IMR-90 (cell line): Measurements from ENCODE around the gene IQCE. TPM values are rescaled to one million over a fixed set of nuclear protein-coding genes. Genes with fewer than 3 reads are reported as not detected.

Source experiments
- ATAC-seq: fragments of 200-7000 bp; cut with Tn5 transposase; 2 replicates; pipeline ENCODE4 v1.9.1; 2020; ENCODE audit warnings: low read depth, mild to moderate bottlenecking, moderate library complexity
- BruUV-seq: library from RNA; stranded (reverse); fragments of 400-500 nt; replicated peaks from 2 replicates; lab custom pipeline; 2021; lab: Mats Ljungman, UMichigan
- CTCF ChIA-PET: fragments of 300-600 bp; formaldehyde crosslinking; extraction: SDS; loops from one replicate; lab custom pipeline; 2021; ENCODE audit warnings: antibody characterized with exemption; lab: Yijun Ruan, JAX
- POLR2A ChIA-PET: fragments of 300-600 bp; sonication (Branson Sonifier 250); formaldehyde crosslinking; loops from one replicate; lab custom pipeline; 2022; ENCODE audit warnings: antibody characterized with exemption; ENCODE audit not compliant: unreplicated experiment; lab: Charles Lee
- DNase-seq: peaks from one replicate; pipeline ENCODE4 v3.0.0; 2013
- H2AFZ ChIP-seq: replicated peaks from 2 replicates; pipeline ENCODE3; 2013; ENCODE audit warnings: low read length, mild to moderate bottlenecking; ENCODE audit not compliant: poor library complexity
- H2AK5ac ChIP-seq: 2 replicates; pipeline ENCODE4 v1.6.1; 2013; ENCODE audit warnings: low read depth, low read length, inconsistent platforms
- H2AK9ac ChIP-seq: replicated peaks from 2 replicates; pipeline ENCODE3; 2013; ENCODE audit warnings: mild to moderate bottlenecking, low read depth, low read length, moderate library complexity; ENCODE audit not compliant: poor library complexity
- H2BK120ac ChIP-seq: 2 replicates; pipeline ENCODE4 v1.6.1; 2013; ENCODE audit warnings: low read depth, low read length, inconsistent platforms
- H2BK15ac ChIP-seq: 3 replicates; pipeline ENCODE4 v1.6.1; 2013; ENCODE audit warnings: low read depth, low read length, inconsistent platforms
- H2BK20ac ChIP-seq: 2 replicates; pipeline ENCODE4 v1.6.1; 2013; ENCODE audit warnings: low read depth, mild to moderate bottlenecking, inconsistent platforms, low read length, moderate library complexity
- H2BK5ac ChIP-seq: 2 replicates; pipeline ENCODE4 v1.6.1; 2013; ENCODE audit warnings: mild to moderate bottlenecking, low read depth, low read length, inconsistent platforms; ENCODE audit not compliant: poor library complexity, severe bottlenecking
- H3K14ac ChIP-seq: replicated peaks from 2 replicates; pipeline ENCODE4 v1.6.1; 2013; ENCODE audit warnings: low read depth, low read length, inconsistent platforms
- H3K18ac ChIP-seq: 2 replicates; pipeline ENCODE4 v1.6.1; 2013; ENCODE audit warnings: low read depth, low read length, control low read depth
- H3K23ac ChIP-seq: 2 replicates; pipeline ENCODE4 v1.6.1; 2013; ENCODE audit warnings: low read depth, low read length, inconsistent platforms
- H3K27ac ChIP-seq: 2 replicates; pipeline ENCODE4 v1.5.1; 2013; ENCODE audit warnings: mild to moderate bottlenecking, control low read depth, low read length; ENCODE audit not compliant: insufficient read depth
- H3K27me3 ChIP-seq: 2 replicates; pipeline ENCODE4 v1.6.1; 2013; ENCODE audit warnings: low read length; ENCODE audit not compliant: control insufficient read depth, insufficient read depth
- H3K36me3 ChIP-seq: 2 replicates; pipeline ENCODE4 v1.6.1; 2013; ENCODE audit warnings: low read length, mixed read lengths; ENCODE audit not compliant: control insufficient read depth, insufficient read depth
- H3K4ac ChIP-seq: 2 replicates; pipeline ENCODE4 v1.6.1; 2013; ENCODE audit warnings: low read depth, low read length, inconsistent platforms
- H3K4me1 ChIP-seq: 2 replicates; pipeline ENCODE4 v1.6.1; 2013; ENCODE audit warnings: low read length, mixed read lengths; ENCODE audit not compliant: control insufficient read depth, insufficient read depth
- H3K4me2 ChIP-seq: 2 replicates; pipeline ENCODE4 v1.6.1; 2013; ENCODE audit warnings: low read depth, mild to moderate bottlenecking, control low read depth, low read length, moderate library complexity
- H3K4me3 ChIP-seq: 2 replicates; pipeline ENCODE4 v1.5.1; 2013; ENCODE audit warnings: low read depth, mild to moderate bottlenecking, control low read depth, low read length, moderate library complexity; ENCODE audit not compliant: insufficient read depth
- H3K56ac ChIP-seq: 2 replicates; pipeline ENCODE4 v1.6.1; 2013; ENCODE audit warnings: low read length, inconsistent platforms; ENCODE audit not compliant: insufficient read depth; ENCODE audit errors: extremely low read depth
- H3K79me1 ChIP-seq, 2 experiments: 2 replicates each; pipeline ENCODE4 v1.6.1; 2013; ENCODE audit warnings: low read length in 2 of 2, inconsistent platforms in 1 of 2, low read depth in 1 of 2
- H3K9ac ChIP-seq: 2 replicates; pipeline ENCODE4 v1.6.1; 2013; ENCODE audit warnings: low read depth, low read length, control low read depth
- H3K9me1 ChIP-seq: 2 replicates; pipeline ENCODE4 v1.6.1; 2013; ENCODE audit warnings: low read length, inconsistent platforms; ENCODE audit not compliant: insufficient read depth
- H3K9me3 ChIP-seq: 2 replicates; pipeline ENCODE4 v1.6.1; 2013; ENCODE audit warnings: low read length; ENCODE audit not compliant: control insufficient read depth, insufficient read depth
- H4K20me1 ChIP-seq: 2 replicates; pipeline ENCODE4 v1.6.1; 2013; ENCODE audit warnings: low read length, inconsistent platforms; ENCODE audit not compliant: insufficient read depth
- H4K5ac ChIP-seq: 2 replicates; pipeline ENCODE4 v1.6.1; 2013; ENCODE audit warnings: mild to moderate bottlenecking, low read depth, low read length, control low read depth
- H4K8ac ChIP-seq, 2 experiments: 2 replicates each; pipeline ENCODE4 v1.6.1; 2013; ENCODE audit warnings: low read depth in 2 of 2, low read length in 2 of 2, control low read depth in 1 of 2, inconsistent platforms in 1 of 2
- H4K91ac ChIP-seq: 2 replicates; pipeline ENCODE4 v1.6.1; 2013; ENCODE audit warnings: low read depth, low read length, inconsistent platforms; ENCODE audit not compliant: insufficient read depth
- BHLHE40 ChIP-seq: fragments of 150-350 bp; IDR thresholded peaks from 2 replicates; pipeline ENCODE4 v1.6.1; 2016; ENCODE audit warnings: mild to moderate bottlenecking, low read depth, low read length
- CEBPB ChIP-seq: IDR thresholded peaks from 2 replicates; pipeline ENCODE4 v1.6.1; 2012; ENCODE audit warnings: low read depth, low read length, improper control_type of control experiment
- CHD1 ChIP-seq: IDR thresholded peaks from 2 replicates; pipeline ENCODE4 v1.6.1; 2012; ENCODE audit warnings: low read depth, low read length, improper control_type of control experiment
- CTCF ChIP-seq: conservative IDR thresholded peaks from 2 replicates; pipeline ENCODE4 v1.5.1; 2012; ENCODE audit warnings: mild to moderate bottlenecking, low read depth, low read length, improper control_type of control experiment
- FOS ChIP-seq: fragments of 150-350 bp; IDR thresholded peaks from 2 replicates; pipeline ENCODE4 v1.6.1; 2016; ENCODE audit warnings: low read depth, low read length
- MAZ ChIP-seq: IDR thresholded peaks from 2 replicates; pipeline ENCODE4 v1.6.1; 2012; ENCODE audit warnings: low read depth, mild to moderate bottlenecking, low read length, improper control_type of control experiment, moderate library complexity, borderline replicate concordance
- MXI1 ChIP-seq: IDR thresholded peaks from 2 replicates; pipeline ENCODE4 v1.6.1; 2012; ENCODE audit warnings: low read depth, mild to moderate bottlenecking, low read length, moderate library complexity, borderline replicate concordance
- NFE2L2 ChIP-seq: fragments of 150-350 bp; IDR thresholded peaks from 2 replicates; pipeline ENCODE4 v1.6.1; 2016; ENCODE audit warnings: low read depth, mild to moderate bottlenecking, low read length
- POLR2A ChIP-seq: IDR thresholded peaks from 2 replicates; pipeline ENCODE4 v1.6.1; 2012; ENCODE audit warnings: mild to moderate bottlenecking, low read depth, low read length
- RAD21 ChIP-seq: IDR thresholded peaks from 2 replicates; pipeline ENCODE4 v1.6.1; 2012; ENCODE audit warnings: low read length, improper control_type of control experiment
- RCOR1 ChIP-seq: IDR thresholded peaks from 2 replicates; pipeline ENCODE4 v1.6.1; 2012; ENCODE audit warnings: mild to moderate bottlenecking, low read length, improper control_type of control experiment; ENCODE audit not compliant: insufficient replicate concordance
- RFX5 ChIP-seq: IDR thresholded peaks from 2 replicates; pipeline ENCODE4 v1.8.0; 2012; ENCODE audit warnings: low read depth, mild to moderate bottlenecking, low read length, moderate library complexity
- SMC3 ChIP-seq: fragments of 150-350 bp; IDR thresholded peaks from 2 replicates; pipeline ENCODE4 v1.6.1; 2016; ENCODE audit warnings: low read depth, mild to moderate bottlenecking, antibody characterized with exemption, low read length, moderate library complexity
- USF2 ChIP-seq: fragments of 150-350 bp; IDR thresholded peaks from 2 replicates; pipeline ENCODE4 v1.6.1; 2017; ENCODE audit warnings: mild to moderate bottlenecking, antibody characterized with exemption, low read length, low read depth
- WGBS, 2 experiments: methylation state at CpG; one replicate each; pipeline versions ENCODE4 v1.1.5 to v1.1.7; 2013; ENCODE audit warnings: missing lambda C conversion rate in 2 of 2; ENCODE audit not compliant: insufficient read length in 1 of 2; ENCODE audit errors: extremely low coverage in 2 of 2; 5-methylcytosine and 5-hydroxymethylcytosine counted together
- dilution Hi-C: fragments of 300-500 bp; cut with HindIII; formaldehyde crosslinking; loops from one replicate; pipeline ENCODE4 v1.14.3; 2018; ENCODE audit warnings: low sequenced_read_pairs; ENCODE audit not compliant: unreplicated experiment
- in situ Hi-C: fragments of 300-500 bp; cut with MboI; formaldehyde crosslinking; loops from 3 replicates; pipeline ENCODE4 v1.14.3; 2019; ENCODE audit warnings: low sequenced_read_pairs, inconsistent platforms, mixed read lengths
- intact Hi-C: fragments of 100-400 bp; cut with micrococcal nuclease; formaldehyde crosslinking; loops from 2 replicates; pipeline ENCODE4 v1.10.0; 2022
- polyA plus RNA-seq, 3 experiments: library from polyadenylated mRNA; depleted of rRNA; stranded (reverse); fragments of >200 nt; gene quantifications; 2 replicates each; pipeline ENCODE4 v1.2.3, GENCODE V29; 2012; ENCODE audit warnings: low replicate concordance in 1 of 3
- total RNA-seq: library from RNA; depleted of rRNA; stranded (reverse); fragments of >200 nt; gene quantifications from 2 replicates; pipeline ENCODE4 v1.2.3, GENCODE V29; 2012

Gene IQCE
- total and polyA plus RNA-seq, 2 of the 4 experiments (the other 2 are of a cell fraction): 5.0 to 6.3 TPM

- TF ChIP-seq SMC3 (no peak), RAD21 (no peak)
Measured at GRCh38 chr7:2651847-2652735, 93.3 kb downstream of the IQCE start (continued).

- no peak overlapping the region for H3K9ac ChIP-seq
- H2AK9ac ChIP-seq: no peak overlapping the region
- ATAC-seq (no peak), DNase-seq (no peak)
- H3K9me3 ChIP-seq: no peaks in the 10 kb centered on the region
- no peak overlapping the region for H2BK5ac ChIP-seq
- no peak overlapping the region for H2BK120ac ChIP-seq
- intact Hi-C loops: no loop called here
- no peak overlapping the region for H4K8ac ChIP-seq
- no peak overlapping the region for H3K4me3 ChIP-seq
- no peak overlapping the region for H3K23ac ChIP-seq
- peak overlapping the region; percentile 33 for H2AFZ ChIP-seq
- H4K20me1 ChIP-seq: peaks cover 32% of the 10 kb centered on the region
- H3K36me3 ChIP-seq: peaks cover 72% of the 10 kb centered on the region
- H3K18ac ChIP-seq: no peak overlapping the region
- H3K9me1 ChIP-seq: no peaks in the 10 kb centered on the region; the same call in 1 of the 2 replicates
- WGBS, 2 experiments: no CpG with 5 or more reads among the region's 12 CpGs
- no peak overlapping the region for H3K14ac ChIP-seq
- no peak overlapping the region for H4K5ac ChIP-seq
- no peaks in the 10 kb centered on the region for H3K27me3 ChIP-seq
- dilution Hi-C loops: no loop called here
- peaks cover 14 to 51% of the 10 kb centered on the region in 2 experiments for H3K79me1 ChIP-seq
- no peaks in the 10 kb centered on the region for H3K4me1 ChIP-seq
- no peak overlapping the region for H3K4ac ChIP-seq
- in situ Hi-C loops: no loop called here
- no peak overlapping the region for H3K4me2 ChIP-seq
- no peak overlapping the region for H2BK20ac ChIP-seq
- no peak overlapping the region for H4K91ac ChIP-seq
- CTCF ChIA-PET: interaction anchor here (1.2 kb wide), 1 partner anchor 184 kb away, joined by 3 read pairs; no protein-coding TSS in a partner anchor
- no peak overlapping the region for H2AK5ac ChIP-seq
- H2BK15ac ChIP-seq: no peak overlapping the region
- H3K56ac ChIP-seq: no peak overlapping the region
- no peak overlapping the region for H3K27ac ChIP-seq
- no TSS peak for BruUV-seq
- POLR2A ChIA-PET: no interaction called here
- no peak for TF ChIP-seq SMC3
- no peak for TF ChIP-seq BHLHE40
- TF ChIP-seq CTCF: no peak
- no peak for TF ChIP-seq MAZ
- TF ChIP-seq POLR2A: no peak
- no peak for TF ChIP-seq USF2
- TF ChIP-seq RFX5: no peak
- no peak for TF ChIP-seq FOS
- no peak for TF ChIP-seq RAD21
- TF ChIP-seq RCOR1: no peak
- TF ChIP-seq CEBPB: no peak
- TF ChIP-seq MXI1: no peak
- TF ChIP-seq NFE2L2: no peak
- no peak for TF ChIP-seq CHD1
Measured at GRCh38 chr7:2652736-2653060, 93.9 kb downstream of the IQCE start.
